ENCODE measurements around the gene MYO1G. TPM values are rescaled to one million over a fixed set of nuclear protein-coding genes. Genes with fewer than 3 reads are reported as not detected.
A peak's percentile ranks its signal among the peaks of the same experiment; 100 is the strongest.

MYO1G gene
- total and polyA plus RNA-seq, 9 of the 15 experiments (the other 6 are each of a cell fraction or from before 2014, with no cell fraction given): 0.03 to 0.62 (median 0.13) TPM; not detected in 1

- TF ChIP-seq, protein P1, sequence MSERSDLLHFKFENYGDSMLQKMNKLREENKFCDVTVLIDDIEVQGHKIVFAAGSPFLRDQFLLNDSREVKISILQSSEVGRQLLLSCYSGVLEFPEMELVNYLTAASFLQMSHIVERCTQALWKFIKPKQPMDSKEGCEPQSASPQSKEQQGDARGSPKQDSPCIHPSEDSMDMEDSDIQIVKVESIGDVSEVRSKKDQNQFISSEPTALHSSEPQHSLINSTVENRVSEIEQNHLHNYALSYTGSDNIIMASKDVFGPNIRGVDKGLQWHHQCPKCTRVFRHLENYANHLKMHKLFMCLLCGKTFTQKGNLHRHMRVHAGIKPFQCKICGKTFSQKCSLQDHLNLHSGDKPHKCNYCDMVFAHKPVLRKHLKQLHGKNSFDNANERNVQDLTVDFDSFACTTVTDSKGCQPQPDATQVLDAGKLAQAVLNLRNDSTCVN (CRISPR knock-in tag; IDR thresholded peaks at IDR 0.05): no peak
- TF ChIP-seq SMARCC2 (IDR thresholded peaks at IDR 0.05; ENCODE audit: low read depth) (no peak), RFX7 (CRISPR knock-in tag; IDR thresholded peaks at IDR 0.05) (no peak), ZFX (CRISPR knock-in tag; IDR thresholded peaks at IDR 0.05) (no peak), TRIM28 (IDR thresholded peaks at IDR 0.05) (no peak), SPI1 (IDR thresholded peaks at IDR 0.05; ENCODE audit: borderline replicate concordance, low read depth, low read length) (no peak), HNRNPK (IDR thresholded peaks at IDR 0.05; ENCODE audit: low read depth, low read length, poor library complexity, severe bottlenecking) (no peak), SREBF2 (CRISPR knock-in tag; IDR thresholded peaks at IDR 0.05) (no peak), RBM25 (IDR thresholded peaks at IDR 0.05; ENCODE audit: low read depth, low read length, severe bottlenecking) (no peak), THAP12 (CRISPR knock-in tag; IDR thresholded peaks at IDR 0.05) (no peak), KLF1 (tag; IDR thresholded peaks at IDR 0.05) (no peak), ZEB2 (IDR thresholded peaks at IDR 0.05) (no peak), ZKSCAN3 (CRISPR knock-in tag; IDR thresholded peaks at IDR 0.05) (no peak), ZNF282 (CRISPR knock-in tag; IDR thresholded peaks at IDR 0.05) (no peak), ZNF175 (CRISPR knock-in tag; IDR thresholded peaks at IDR 0.05; ENCODE audit: low read depth) (no peak), ZC3H4 (CRISPR knock-in tag; IDR thresholded peaks at IDR 0.05; ENCODE audit: borderline replicate concordance) (no peak), ZNF384 (IDR thresholded peaks at IDR 0.05; ENCODE audit: low read depth, low read length) (0 out of 2 replicates have a peak, but pooled peaks have one; percentile 7)
- TF ChIP-seq, protein P2, sequence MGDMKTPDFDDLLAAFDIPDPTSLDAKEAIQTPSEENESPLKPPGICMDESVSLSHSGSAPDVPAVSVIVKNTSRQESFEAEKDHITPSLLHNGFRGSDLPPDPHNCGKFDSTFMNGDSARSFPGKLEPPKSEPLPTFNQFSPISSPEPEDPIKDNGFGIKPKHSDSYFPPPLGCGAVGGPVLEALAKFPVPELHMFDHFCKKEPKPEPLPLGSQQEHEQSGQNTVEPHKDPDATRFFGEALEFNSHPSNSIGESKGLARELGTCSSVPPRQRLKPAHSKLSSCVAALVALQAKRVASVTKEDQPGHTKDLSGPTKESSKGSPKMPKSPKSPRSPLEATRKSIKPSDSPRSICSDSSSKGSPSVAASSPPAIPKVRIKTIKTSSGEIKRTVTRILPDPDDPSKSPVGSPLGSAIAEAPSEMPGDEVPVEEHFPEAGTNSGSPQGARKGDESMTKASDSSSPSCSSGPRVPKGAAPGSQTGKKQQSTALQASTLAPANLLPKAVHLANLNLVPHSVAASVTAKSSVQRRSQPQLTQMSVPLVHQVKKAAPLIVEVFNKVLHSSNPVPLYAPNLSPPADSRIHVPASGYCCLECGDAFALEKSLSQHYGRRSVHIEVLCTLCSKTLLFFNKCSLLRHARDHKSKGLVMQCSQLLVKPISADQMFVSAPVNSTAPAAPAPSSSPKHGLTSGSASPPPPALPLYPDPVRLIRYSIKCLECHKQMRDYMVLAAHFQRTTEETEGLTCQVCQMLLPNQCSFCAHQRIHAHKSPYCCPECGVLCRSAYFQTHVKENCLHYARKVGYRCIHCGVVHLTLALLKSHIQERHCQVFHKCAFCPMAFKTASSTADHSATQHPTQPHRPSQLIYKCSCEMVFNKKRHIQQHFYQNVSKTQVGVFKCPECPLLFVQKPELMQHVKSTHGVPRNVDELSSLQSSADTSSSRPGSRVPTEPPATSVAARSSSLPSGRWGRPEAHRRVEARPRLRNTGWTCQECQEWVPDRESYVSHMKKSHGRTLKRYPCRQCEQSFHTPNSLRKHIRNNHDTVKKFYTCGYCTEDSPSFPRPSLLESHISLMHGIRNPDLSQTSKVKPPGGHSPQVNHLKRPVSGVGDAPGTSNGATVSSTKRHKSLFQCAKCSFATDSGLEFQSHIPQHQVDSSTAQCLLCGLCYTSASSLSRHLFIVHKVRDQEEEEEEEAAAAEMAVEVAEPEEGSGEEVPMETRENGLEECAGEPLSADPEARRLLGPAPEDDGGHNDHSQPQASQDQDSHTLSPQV (IDR thresholded peaks at IDR 0.05): no peak
- TF ChIP-seq, protein P3, sequence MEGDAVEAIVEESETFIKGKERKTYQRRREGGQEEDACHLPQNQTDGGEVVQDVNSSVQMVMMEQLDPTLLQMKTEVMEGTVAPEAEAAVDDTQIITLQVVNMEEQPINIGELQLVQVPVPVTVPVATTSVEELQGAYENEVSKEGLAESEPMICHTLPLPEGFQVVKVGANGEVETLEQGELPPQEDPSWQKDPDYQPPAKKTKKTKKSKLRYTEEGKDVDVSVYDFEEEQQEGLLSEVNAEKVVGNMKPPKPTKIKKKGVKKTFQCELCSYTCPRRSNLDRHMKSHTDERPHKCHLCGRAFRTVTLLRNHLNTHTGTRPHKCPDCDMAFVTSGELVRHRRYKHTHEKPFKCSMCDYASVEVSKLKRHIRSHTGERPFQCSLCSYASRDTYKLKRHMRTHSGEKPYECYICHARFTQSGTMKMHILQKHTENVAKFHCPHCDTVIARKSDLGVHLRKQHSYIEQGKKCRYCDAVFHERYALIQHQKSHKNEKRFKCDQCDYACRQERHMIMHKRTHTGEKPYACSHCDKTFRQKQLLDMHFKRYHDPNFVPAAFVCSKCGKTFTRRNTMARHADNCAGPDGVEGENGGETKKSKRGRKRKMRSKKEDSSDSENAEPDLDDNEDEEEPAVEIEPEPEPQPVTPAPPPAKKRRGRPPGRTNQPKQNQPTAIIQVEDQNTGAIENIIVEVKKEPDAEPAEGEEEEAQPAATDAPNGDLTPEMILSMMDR (IDR thresholded peaks at IDR 0.05 in 2 of 3, conservative IDR thresholded peaks at IDR 0.05 in 1 of 3; ENCODE audit: insufficient read depth in 2 of 3, low read depth in 1 of 3, low read length in 3 of 3): peak in 1 of 3 experiments; percentile 9; a peak in 1 of 6 replicates
Observed at GRCh38 chr7:44981035-44981706, 2.4 kb upstream of the MYO1G start (continued).
